NCI-H146 treated with DMSO at 0.1 percent for 48 hours (cell line): ENCODE results near the gene RBBP8NL.

Experiments
- DNase-seq: peaks from one replicate; lab custom pipeline; 2025; ENCODE audit not compliant: unreplicated experiment; lab: John Stamatoyannopoulos, UW

RBBP8NL gene

GRCh38 chr20:62462976-62463592 lies 35.7 kb upstream of the RBBP8NL start:
- no peak for DNase-seq

DNA sequence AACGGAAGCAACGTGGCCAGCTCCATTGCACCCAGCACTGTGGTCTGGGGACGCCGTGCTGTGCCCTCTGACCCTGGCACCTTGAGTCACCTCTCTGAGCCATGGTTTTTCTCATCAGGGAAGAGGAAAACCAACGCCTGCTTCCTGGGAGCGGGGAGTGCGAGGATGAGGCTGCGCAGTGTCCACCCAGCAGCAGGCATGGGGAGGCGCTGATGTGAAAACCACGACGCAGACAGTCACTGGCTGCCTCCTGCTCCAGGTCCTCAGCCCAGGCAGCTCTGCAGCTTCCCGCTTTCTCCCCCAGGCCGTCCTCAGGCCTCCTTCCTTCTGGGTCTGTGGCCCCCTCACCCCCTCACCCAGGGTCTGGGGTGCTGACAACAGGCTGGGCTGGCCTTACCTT lies 34.5 kb upstream of the RBBP8NL start:
- no peak for DNase-seq

DNA sequence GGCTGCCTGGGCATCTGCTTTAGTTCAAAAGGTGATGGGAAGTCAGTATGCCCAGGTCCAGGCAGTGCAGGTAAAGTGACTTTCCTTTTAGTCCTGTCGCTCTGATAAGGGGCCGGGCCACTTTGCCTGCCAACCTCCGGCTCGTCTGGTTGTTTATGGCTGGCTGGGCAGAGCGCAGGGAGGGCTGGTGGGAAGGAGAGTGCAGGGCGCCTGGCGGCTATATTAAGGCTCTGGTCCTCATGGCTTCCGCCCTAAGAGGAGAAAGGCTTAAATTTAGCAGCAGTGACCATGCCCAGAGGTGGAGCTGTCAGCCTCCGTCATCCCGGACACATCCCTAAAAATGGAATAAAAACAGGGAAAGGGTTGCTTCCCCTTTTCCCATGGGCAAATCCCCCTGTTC lies 33.8 kb upstream of the RBBP8NL start:
- DNase-seq: no peak

DNA sequence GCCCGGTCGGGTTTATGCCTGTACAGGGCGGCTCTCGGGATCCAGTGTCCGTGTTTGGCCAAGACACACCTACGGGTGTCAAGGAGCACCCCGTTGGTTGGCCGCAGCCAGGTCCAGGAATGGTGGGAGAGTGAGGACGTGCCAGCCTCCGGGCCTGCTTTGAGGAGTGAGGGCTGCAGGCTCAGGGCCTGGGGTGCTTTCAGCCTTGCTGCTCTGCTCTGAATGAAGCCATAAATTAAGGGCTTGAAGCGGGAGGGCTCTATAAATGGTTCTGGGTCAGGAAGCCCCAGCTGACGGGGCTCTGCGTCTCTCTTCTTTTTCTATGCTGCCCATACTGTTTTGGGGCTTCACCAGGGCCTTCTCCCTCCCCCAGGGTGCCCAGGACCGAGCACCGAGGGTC lies 33.3 kb upstream of the RBBP8NL start:
- DNase-seq: no peak

DNA sequence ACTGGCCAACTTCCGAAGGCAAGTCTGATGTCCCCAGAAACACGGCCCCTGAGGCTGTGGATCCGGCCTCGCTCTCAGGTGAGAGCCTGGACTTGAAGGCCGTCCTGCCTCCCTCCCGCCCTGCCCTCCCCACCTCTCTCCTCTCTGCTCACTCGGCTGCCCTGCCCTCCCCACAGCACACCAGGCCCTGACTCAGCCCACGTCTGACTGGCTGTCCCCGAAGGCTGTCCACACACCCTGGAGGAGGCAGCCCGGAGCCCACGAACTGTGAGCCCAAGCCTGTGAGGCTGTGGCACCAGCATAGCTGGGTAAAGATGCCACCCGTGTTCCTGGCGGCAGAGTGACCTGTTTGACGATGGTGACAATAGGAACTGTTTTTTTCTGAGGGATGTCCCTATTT lies 32.1 kb upstream of the RBBP8NL start:
- no peak for DNase-seq

- no peak for DNase-seq
Observed at GRCh38 chr20:62458275-62459251, 31.2 kb upstream of the RBBP8NL start.

- DNase-seq: no peak
Observed at GRCh38 chr20:62457831-62458230, 30.5 kb upstream of the RBBP8NL start.

- DNase-seq: no peak
Observed at GRCh38 chr20:62457098-62457497, 29.8 kb upstream of the RBBP8NL start.

- no peak for DNase-seq
Observed at GRCh38 chr20:62455929-62456328, 28.6 kb upstream of the RBBP8NL start.

- DNase-seq: no peak
Observed at GRCh38 chr20:62454904-62455636, 27.7 kb upstream of the RBBP8NL start.

DNA sequence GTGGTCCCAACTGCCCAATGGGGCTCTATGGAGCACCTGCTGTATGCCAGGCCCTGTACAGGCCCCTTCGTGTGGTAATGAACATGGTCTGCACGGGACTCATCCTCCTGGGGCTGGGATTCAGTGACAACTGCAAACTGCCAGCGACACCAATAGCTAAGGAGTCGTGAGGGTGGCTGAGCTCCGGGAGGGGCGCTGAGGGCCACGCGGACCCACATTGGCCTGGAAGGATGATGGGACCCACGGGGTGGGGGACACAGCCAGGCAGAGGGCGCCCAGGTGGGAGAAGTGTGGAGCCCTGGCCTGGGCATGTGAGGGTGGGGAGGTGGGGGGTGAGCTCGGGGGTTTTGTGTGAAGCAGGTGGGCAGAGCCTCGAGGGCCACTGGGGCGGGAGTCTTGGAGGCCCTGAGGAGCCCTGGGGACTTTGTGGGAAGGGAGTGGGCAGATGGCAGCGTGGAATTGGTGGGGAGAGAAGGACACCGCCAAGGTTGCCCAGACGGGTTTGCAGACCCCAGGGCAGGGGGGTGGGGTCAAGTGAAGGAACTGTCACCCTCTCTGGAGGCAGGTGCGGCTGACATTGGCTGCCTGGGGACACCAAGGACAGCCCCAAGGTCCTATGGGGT lies 26.0 kb upstream of the RBBP8NL start:
- no peak for DNase-seq

- no peak for DNase-seq
Observed at GRCh38 chr20:62452475-62453095, 25.2 kb upstream of the RBBP8NL start.

- no peak for DNase-seq
Observed at GRCh38 chr20:62451970-62452369, 24.6 kb upstream of the RBBP8NL start.

GRCh38 chr20:62451156-62451767 lies 23.9 kb upstream of the RBBP8NL start:
- no peak for DNase-seq

GRCh38 chr20:62449951-62450691 lies 22.8 kb upstream of the RBBP8NL start:
- DNase-seq: no peak

GRCh38 chr20:62448788-62449187 lies 21.4 kb upstream of the RBBP8NL start:
- no peak for DNase-seq

GRCh38 chr20:62448038-62448437 lies 20.7 kb upstream of the RBBP8NL start:
- DNase-seq: no peak

DNA sequence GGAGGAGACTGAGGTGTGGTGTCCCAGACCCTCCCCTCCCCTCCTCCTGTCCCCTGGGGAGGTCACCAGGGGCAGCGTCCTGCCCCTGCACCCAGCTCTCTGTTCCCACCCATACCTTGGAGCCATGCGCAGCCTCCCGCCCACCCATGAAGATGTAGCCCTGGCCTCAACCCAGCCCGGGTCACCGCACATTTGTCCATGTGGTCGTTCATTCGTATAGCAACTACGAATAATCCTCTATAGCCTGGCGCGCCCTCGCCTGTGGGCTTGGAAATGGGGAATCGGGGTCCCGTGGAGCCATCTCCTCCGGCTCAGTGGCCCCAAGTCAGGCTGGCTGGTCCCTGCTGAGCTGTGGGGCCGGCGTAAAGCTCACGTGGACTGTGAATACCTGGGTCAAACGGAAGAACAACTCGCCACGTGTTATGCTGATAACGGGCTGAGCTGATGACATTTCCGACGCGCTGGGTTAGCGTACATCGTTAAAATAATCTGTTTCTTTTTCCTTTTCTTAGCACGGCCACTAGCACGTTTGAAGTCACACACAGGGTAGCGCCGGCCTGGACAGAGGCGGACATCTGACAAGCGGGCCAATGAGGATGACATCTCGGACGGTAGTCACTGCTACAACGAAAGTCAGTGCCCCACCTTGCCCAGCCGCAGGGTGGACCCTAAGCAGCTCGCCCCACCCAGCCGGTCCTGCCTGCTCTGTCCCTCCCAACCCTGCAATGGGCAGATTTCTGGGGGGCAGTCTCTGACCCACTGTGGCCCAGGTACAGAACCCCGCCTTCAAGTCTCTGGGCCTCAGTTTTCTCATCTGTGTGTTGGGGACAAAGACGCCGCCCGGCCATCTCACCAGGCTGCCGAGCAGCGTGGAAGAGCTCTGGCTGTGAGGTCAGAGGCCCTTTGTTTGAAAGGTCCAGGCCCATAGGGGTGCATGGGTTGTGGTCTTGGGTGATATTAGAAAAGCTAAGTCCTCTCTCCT lies 19.8 kb upstream of the RBBP8NL start:
- no peak for DNase-seq

DNA sequence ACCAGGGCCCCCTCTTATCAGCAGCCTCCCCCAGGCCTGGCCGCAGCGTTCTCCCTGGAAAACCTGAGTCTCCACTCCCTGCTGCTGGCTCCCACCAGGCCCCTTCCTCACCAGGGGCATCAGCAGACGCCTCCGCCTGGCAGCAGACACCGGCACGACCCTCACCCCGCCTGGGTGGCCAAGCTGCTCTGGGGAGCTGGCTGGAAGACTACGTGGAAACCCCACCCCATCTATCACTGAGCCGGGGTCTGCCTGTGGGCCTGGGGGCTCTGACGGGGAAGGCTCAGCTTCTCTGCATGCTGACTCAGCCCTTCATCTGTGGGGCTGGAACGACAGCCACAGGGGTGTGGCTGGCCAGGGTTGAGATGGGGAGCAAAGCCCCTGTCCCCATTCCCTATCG lies 19.1 kb upstream of the RBBP8NL start:
- DNase-seq: no peak
